GM19238 (cell line): Measurements from ENCODE around the gene MINDY4.

Experiments
- DNase-seq: peaks from one replicate; pipeline ENCODE4 v3.0.0; 2011; ENCODE audit warnings: low spot score; ENCODE audit not compliant: insufficient read length

Gene MINDY4

DNA sequence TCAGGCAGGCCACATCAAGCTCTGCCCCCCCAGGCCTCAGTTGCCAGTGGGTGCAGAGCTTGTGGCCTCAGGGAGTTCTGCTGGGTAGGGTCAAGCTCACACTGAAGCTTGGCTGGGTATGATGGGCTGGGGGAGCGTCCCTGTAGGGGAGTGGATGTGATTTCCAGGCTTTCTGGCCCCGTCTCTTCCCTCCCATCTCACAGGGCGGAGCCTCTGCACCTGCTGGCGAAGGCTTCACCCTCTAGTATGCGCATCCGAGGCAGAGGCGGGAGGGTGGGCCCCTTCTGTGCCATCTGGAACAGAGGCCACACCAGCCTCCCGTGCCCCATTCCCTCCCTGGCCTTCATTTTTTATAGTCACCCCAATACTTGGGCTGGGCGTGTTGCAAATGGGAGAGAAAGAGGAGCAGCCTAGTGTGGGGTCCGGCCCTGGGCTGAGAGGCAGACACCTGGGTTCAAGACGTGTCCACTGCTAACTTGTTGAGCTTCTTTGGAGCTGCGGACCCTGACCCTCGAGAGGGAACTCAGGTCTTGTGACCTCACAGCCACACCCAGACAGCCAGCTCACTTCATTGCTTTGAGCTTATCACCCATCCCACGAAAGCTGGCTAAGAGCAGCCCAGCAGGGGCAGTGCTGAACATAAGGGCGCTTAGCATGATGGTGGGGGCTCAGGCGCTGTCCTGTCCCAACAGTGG is 142.8 kb downstream of the MINDY4 start:
- no peak for DNase-seq

DNA sequence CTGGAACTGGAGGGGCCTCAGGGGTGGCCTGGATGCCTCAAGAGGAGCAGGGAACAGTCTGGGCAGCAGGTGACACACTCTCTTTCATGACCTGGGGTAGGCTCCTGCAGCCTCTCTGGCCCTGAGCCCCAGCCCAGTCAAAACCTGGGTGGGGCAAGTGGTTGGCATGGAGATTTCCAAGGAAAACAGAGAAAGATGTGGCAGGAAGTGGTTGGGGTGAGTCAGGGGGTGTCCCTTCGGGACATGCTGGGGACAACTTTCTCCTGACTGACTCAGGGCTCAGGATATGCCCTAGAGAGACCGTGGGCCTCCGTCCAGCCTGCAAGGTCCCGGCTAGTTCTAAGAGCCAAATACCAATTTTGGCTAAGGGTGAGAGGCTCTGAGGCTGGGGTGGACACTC is 143.4 kb downstream of the MINDY4 start:
- DNase-seq, result no peak

GRCh38 chr7:30915005-30915601 is 143.9 kb downstream of the MINDY4 start:
- DNase-seq, result no peak

DNA sequence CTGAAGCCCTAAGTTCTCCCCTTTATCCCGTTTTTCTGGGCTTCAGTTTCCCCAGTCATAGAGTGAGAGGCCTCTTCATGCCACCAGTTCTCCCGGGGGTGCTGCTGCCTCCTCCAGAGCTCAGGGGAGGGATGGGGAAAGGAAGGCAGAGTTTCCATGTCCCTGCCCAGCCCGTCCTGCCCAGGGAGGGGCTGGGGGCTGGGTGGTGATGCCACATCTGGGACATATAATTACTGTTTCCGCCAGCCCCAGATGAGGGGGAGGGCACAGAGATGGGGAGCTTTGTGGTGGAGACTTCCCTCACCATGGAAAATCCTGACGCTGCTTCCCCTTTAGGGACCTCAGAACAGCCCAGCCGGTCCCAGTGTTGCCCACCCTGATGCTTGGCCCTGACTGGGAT is 144.5 kb downstream of the MINDY4 start:
- no peak for DNase-seq

DNA sequence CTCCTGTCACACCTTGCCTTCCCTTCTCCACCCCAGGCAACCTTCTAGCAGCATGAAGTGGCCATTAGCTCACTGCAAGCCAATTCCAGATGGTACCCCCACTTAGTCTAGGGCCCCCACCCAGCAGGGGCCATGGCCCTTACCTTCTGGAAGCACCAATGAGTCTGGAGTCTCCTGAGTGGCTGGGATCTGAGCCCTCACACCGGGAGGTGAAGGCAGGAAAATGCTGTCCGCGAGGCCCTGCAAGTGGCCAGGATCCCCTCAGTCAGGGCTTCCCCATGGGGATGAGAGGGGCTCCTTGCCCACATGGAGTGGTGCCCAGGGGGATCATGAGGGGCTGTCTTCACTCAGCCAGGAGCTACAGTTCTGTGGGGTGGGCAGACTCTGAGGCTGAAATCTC is 145.0 kb downstream of the MINDY4 start:
- no peak for DNase-seq

DNA sequence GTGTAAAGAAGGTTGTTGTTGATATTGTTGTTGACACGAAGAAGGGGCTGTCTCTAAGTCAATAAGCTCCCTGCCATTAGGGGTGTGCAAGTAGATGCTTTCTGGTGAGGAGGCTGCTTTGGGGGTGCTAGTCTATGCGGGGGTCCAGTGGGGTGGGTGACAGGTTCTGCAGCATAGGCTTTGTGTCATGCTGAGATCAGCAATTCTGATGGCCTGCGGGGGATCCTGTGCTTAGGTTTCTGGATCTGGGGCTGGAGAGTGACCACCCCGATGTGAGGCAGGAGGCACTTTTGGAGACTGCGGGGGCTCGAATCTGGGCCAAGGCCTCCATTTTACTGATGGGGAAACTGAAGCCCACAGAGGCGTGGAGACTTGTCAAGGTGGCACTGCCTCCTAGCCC is 145.6 kb downstream of the MINDY4 start:
- no peak for DNase-seq

DNA sequence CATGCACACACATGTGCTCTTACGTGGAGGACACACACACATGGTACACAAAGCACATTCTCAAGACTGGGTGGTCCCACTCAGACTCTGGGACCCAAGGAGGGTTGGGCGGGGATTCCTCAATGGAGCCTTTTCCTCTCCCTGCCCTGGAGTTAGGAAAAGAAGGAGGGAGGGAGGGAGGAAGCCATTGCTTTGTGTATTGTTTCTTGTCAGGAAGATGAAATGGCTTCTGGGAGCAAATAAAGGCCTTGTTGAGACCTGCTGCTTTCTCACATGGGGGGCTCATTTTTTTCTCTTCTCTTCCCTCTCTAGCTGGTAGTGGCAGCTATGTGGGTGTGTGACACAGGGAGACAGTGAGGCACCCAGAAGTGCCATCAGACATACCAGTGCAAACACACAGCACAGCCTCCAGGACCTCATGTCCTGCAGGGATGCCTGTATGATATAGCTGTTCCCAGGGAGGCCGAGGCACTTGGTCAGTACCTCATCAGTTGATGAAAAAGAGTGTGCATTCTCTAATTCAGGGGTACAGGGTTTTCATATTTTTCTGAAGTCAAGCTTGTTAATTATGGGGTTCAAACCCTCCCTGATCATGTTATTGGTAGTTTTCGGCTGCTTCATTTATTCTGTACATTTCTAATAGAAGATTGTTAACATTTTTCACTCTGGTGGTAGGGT is 146.1 kb downstream of the MINDY4 start:
- no peak for DNase-seq

GRCh38 chr7:30918676-30919075 is 147.5 kb downstream of the MINDY4 start:
- DNase-seq, result no peak

GRCh38 chr7:30920021-30920583 is 148.9 kb downstream of the MINDY4 start:
- no peak for DNase-seq

DNA sequence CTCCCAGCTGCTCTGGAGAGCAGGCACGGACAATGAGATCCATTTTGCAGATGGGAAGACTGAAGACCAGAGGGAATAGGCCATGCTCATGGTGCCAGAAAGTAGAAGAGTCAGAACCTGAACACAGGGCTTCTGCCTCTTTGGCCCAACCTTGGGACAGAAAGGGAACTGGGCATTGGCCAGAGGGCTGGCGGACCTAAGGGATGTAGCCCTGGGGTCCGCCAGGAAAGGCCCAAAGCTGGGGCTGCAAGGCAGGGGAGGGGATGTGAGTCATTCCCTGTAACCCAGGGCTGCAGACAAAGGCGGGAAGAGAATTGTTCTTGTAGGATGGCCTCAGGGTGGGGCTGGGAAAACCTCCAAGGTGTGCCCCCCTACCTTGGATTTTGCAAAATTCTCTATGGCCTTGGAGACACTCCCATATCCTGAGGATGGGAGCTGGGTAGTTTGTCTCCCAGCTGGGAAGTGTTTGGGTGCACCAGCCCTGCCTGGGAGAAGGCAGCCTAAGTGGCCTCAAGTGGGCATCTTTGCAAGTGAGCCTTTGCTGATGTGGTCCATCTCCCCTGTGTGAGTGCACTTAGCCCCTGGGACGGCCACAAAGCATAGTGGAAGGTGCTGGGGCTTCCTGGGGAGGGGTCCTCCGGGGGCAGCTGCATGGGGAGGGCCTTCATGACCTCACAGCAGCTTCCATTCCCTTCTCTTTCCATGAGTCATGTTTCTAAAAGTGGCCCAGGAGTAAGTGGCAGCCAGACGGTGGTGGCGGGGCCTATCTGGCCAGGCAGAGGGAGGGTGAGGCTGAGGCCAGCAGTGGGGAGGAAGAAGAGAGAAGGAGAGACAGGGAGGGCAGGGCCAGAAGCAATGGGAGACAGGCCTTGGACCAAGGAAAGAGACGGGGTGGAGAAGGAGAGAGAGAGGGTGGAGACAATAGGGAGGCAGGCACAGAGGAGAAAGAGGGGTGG is 149.6 kb downstream of the MINDY4 start:
- no peak for DNase-seq

GRCh38 chr7:30921540-30922401 is 150.6 kb downstream of the MINDY4 start:
- DNase-seq, result no peak

- DNase-seq, result no peak
Measured at GRCh38 chr7:30922596-30922995, 151.4 kb downstream of the MINDY4 start.

- DNase-seq, result no peak
Measured at GRCh38 chr7:30923009-30923773, 152.0 kb downstream of the MINDY4 start.

- no peak for DNase-seq
Measured at GRCh38 chr7:30923774-30924413, 152.7 kb downstream of the MINDY4 start.

DNA sequence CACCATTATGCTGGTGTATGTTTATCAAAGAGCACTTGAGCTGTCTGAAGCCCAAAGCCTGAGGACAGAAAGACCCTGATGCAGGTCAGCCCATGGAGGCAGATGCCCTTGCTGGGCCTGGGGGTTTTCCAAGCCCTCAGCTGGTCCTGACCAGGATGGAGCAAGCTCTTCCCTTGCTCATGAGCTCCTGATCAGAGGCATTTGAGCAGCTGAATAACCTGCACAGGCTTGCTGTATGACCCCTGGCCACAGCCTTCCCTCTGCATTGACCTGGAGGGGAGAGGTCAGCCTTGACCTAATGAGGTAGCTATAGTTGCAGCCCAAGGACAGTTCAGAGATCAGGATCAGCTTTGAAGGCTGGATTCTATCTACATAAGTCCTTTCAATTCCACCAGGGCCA is 153.4 kb downstream of the MINDY4 start:
- DNase-seq, result no peak

- DNase-seq, result no peak
Measured at GRCh38 chr7:30925117-30925516, 153.9 kb downstream of the MINDY4 start.

GRCh38 chr7:30925913-30926312 is 154.7 kb downstream of the MINDY4 start:
- no peak for DNase-seq

GRCh38 chr7:30926313-30926712 is 155.1 kb downstream of the MINDY4 start:
- no peak for DNase-seq

GRCh38 chr7:30927040-30927439 is 155.8 kb downstream of the MINDY4 start:
- DNase-seq, result no peak
